PFSK-1 (cell line): ENCODE data around the gene DOCK4.

Source experiments
- FOXP2 ChIP-seq: optimal IDR thresholded peaks from 2 replicates; pipeline ENCODE3; 2011; ENCODE audit warnings: borderline replicate concordance, control low read depth, inconsistent platforms; ENCODE audit not compliant: insufficient read depth; ENCODE audit errors: extremely low read length, extremely low read depth
- POLR2AphosphoS5 ChIP-seq: IDR thresholded peaks from 2 replicates; pipeline ENCODE4 v1.6.1; 2012; ENCODE audit warnings: low read depth, mild to moderate bottlenecking, control low read depth, low read length, moderate library complexity
- REST ChIP-seq, 2 experiments: IDR thresholded peaks; 2 replicates each; pipeline versions ENCODE4 v1.6.1 to v1.8.0; 2011 to 2012; ENCODE audit warnings: low read depth in 2 of 2, low read length in 2 of 2, control low read depth in 1 of 2, inconsistent platforms in 1 of 2, mild to moderate bottlenecking in 1 of 2, moderate library complexity in 1 of 2; ENCODE audit not compliant: insufficient read depth in 1 of 2
- SIN3A ChIP-seq: IDR thresholded peaks from 2 replicates; pipeline ENCODE4 v1.6.1; 2012; ENCODE audit warnings: mild to moderate bottlenecking, low read length, moderate library complexity, borderline replicate concordance; ENCODE audit not compliant: insufficient read depth
- TAF1 ChIP-seq: IDR thresholded peaks from 2 replicates; pipeline ENCODE4 v1.6.1; 2012; ENCODE audit warnings: low read length, control low read depth, borderline replicate concordance; ENCODE audit not compliant: insufficient read depth

Gene DOCK4

GRCh38 chr7:112019932-112020331, 186.3 kb downstream of the DOCK4 start:
- TF ChIP-seq SIN3A = no peak
- TF ChIP-seq REST (IDR thresholded peaks at IDR 0.05; ENCODE audit: insufficient read depth in 1 of 2, low read depth in 2 of 2, low read length in 2 of 2) = no peak
- TF ChIP-seq FOXP2 = no peak
- no peak for TF ChIP-seq POLR2AphosphoS5
- TF ChIP-seq TAF1 = no peak

GRCh38 chr7:112018305-112019030, 187.7 kb downstream of the DOCK4 start:
- TF ChIP-seq POLR2AphosphoS5 (no peak), TAF1 (no peak), SIN3A (no peak), REST (IDR thresholded peaks at IDR 0.05; ENCODE audit: insufficient read depth in 1 of 2, low read depth in 2 of 2, low read length in 2 of 2) (no peak), FOXP2 (no peak)

GRCh38 chr7:112015146-112015545, 191.1 kb downstream of the DOCK4 start:
- no peak for TF ChIP-seq REST (IDR thresholded peaks at IDR 0.05; ENCODE audit: insufficient read depth in 1 of 2, low read depth in 2 of 2, low read length in 2 of 2)
- TF ChIP-seq SIN3A = no peak
- no peak for TF ChIP-seq POLR2AphosphoS5
- no peak for TF ChIP-seq TAF1
- TF ChIP-seq FOXP2 = no peak

- TF ChIP-seq SIN3A = no peak
- TF ChIP-seq FOXP2 = no peak
- no peak for TF ChIP-seq POLR2AphosphoS5
- TF ChIP-seq REST (IDR thresholded peaks at IDR 0.05; ENCODE audit: insufficient read depth in 1 of 2, low read depth in 2 of 2, low read length in 2 of 2) = no peak
- TF ChIP-seq TAF1 = no peak
Measured at GRCh38 chr7:112014347-112014746, 191.9 kb downstream of the DOCK4 start.

- TF ChIP-seq FOXP2 (no peak), SIN3A (no peak)
Measured at GRCh38 chr7:112013274-112013673, 192.9 kb downstream of the DOCK4 start.
